Measurements from ENCODE around the gene UFSP1. TPM values are rescaled to one million over a fixed set of nuclear protein-coding genes. Genes with fewer than 3 reads are reported as not detected.
A peak's percentile ranks its signal among the peaks of the same experiment; 100 is the strongest.

The UFSP1 gene
- total and polyA plus RNA-seq, 10 of the 15 experiments (the other 5 are each of a cell fraction or from before 2014, with no cell fraction given): 0.14 to 10.6 (median 2.8) TPM

DNA sequence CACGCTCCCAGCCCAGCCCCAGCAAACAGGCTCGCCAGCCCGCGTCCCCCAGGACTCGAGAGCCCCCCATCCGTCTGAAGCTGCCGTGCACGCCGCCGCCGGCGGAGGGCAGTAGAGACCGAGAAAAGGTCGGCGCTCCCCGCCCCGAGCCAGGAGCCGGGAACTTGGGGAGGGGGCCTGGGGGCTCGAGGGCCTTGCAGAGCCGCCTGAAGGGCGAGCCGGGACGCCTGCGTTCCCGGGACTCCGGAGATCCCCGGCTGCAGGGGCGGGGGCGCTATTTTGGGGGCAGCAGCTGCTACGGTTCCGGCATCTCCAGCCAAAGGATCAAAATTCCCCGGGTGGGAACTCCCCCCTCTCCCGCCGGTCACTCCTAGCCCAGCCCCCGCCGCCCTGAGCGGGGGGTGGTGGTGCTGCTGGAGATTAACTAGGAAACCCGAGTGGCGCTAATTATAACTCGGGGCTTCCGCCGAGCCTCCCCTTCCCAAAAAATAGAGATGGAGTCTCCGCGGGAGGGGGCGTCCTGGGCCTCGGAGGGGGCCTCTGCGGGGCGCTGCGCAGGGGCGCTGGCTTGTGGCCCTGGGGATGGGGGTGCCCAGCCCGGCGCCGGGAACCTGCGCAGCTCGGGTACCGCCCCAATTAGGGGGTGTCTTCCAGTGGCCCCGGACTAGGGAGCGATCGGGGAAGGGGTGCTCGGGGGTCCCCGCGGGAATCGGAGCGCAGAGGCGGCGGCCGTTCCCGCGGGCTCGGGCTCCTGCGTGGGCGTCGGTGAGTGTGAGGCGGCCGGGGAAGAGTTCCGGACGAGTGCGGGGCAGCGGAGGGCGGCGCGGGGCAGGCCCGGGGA lies 5.6 kb upstream of the UFSP1 start (continued):
- TF ChIP-seq, protein P1, sequence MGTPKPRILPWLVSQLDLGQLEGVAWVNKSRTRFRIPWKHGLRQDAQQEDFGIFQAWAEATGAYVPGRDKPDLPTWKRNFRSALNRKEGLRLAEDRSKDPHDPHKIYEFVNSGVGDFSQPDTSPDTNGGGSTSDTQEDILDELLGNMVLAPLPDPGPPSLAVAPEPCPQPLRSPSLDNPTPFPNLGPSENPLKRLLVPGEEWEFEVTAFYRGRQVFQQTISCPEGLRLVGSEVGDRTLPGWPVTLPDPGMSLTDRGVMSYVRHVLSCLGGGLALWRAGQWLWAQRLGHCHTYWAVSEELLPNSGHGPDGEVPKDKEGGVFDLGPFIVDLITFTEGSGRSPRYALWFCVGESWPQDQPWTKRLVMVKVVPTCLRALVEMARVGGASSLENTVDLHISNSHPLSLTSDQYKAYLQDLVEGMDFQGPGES (IDR thresholded peaks at IDR 0.05): no peak
- TF ChIP-seq, protein P2, sequence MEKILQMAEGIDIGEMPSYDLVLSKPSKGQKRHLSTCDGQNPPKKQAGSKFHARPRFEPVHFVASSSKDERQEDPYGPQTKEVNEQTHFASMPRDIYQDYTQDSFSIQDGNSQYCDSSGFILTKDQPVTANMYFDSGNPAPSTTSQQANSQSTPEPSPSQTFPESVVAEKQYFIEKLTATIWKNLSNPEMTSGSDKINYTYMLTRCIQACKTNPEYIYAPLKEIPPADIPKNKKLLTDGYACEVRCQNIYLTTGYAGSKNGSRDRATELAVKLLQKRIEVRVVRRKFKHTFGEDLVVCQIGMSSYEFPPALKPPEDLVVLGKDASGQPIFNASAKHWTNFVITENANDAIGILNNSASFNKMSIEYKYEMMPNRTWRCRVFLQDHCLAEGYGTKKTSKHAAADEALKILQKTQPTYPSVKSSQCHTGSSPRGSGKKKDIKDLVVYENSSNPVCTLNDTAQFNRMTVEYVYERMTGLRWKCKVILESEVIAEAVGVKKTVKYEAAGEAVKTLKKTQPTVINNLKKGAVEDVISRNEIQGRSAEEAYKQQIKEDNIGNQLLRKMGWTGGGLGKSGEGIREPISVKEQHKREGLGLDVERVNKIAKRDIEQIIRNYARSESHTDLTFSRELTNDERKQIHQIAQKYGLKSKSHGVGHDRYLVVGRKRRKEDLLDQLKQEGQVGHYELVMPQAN (conservative IDR thresholded peaks at IDR 0.05): no peak
- peak; percentile 51 for TF ChIP-seq MEF2B (IDR thresholded peaks at IDR 0.05; ENCODE audit: partially characterized antibody, poor library complexity, severe bottlenecking)
- no peak for TF ChIP-seq RBBP5 (conservative IDR thresholded peaks at IDR 0.05)
- no peak for TF ChIP-seq ASH2L (IDR thresholded peaks at IDR 0.05; ENCODE audit: borderline replicate concordance, low read depth)
- TF ChIP-seq MXI1 (IDR thresholded peaks at IDR 0.05; ENCODE audit: low read depth, low read length): no peak
- no peak for TF ChIP-seq SP1 (IDR thresholded peaks at IDR 0.05; ENCODE audit: low read depth, low read length)
- no peak for TF ChIP-seq CEBPB (IDR thresholded peaks at IDR 0.05; ENCODE audit: borderline replicate concordance in 1 of 2, low read depth in 2 of 2, low read length in 2 of 2)
- no peak for TF ChIP-seq MEF2A (IDR thresholded peaks at IDR 0.05; ENCODE audit: insufficient read depth, low read depth, low read length)
- TF ChIP-seq, protein P3, sequence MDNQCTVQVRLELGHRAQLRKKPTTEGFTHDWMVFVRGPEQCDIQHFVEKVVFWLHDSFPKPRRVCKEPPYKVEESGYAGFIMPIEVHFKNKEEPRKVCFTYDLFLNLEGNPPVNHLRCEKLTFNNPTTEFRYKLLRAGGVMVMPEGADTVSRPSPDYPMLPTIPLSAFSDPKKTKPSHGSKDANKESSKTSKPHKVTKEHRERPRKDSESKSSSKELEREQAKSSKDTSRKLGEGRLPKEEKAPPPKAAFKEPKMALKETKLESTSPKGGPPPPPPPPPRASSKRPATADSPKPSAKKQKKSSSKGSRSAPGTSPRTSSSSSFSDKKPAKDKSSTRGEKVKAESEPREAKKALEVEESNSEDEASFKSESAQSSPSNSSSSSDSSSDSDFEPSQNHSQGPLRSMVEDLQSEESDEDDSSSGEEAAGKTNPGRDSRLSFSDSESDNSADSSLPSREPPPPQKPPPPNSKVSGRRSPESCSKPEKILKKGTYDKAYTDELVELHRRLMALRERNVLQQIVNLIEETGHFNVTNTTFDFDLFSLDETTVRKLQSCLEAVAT (IDR thresholded peaks at IDR 0.05): no peak
- no peak for TF ChIP-seq MTA3 (IDR thresholded peaks at IDR 0.05; ENCODE audit: borderline replicate concordance, low read length)
- TF ChIP-seq, protein P4, sequence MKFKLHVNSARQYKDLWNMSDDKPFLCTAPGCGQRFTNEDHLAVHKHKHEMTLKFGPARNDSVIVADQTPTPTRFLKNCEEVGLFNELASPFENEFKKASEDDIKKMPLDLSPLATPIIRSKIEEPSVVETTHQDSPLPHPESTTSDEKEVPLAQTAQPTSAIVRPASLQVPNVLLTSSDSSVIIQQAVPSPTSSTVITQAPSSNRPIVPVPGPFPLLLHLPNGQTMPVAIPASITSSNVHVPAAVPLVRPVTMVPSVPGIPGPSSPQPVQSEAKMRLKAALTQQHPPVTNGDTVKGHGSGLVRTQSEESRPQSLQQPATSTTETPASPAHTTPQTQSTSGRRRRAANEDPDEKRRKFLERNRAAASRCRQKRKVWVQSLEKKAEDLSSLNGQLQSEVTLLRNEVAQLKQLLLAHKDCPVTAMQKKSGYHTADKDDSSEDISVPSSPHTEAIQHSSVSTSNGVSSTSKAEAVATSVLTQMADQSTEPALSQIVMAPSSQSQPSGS (IDR thresholded peaks at IDR 0.05; ENCODE audit: low read length): no peak
- TF ChIP-seq NFYB (IDR thresholded peaks at IDR 0.05; ENCODE audit: insufficient read depth, low read depth, low read length): no peak
- TF ChIP-seq, protein P5, sequence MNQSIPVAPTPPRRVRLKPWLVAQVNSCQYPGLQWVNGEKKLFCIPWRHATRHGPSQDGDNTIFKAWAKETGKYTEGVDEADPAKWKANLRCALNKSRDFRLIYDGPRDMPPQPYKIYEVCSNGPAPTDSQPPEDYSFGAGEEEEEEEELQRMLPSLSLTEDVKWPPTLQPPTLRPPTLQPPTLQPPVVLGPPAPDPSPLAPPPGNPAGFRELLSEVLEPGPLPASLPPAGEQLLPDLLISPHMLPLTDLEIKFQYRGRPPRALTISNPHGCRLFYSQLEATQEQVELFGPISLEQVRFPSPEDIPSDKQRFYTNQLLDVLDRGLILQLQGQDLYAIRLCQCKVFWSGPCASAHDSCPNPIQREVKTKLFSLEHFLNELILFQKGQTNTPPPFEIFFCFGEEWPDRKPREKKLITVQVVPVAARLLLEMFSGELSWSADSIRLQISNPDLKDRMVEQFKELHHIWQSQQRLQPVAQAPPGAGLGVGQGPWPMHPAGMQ (IDR thresholded peaks at IDR 0.05; ENCODE audit: borderline replicate concordance): no peak
- TF ChIP-seq, protein P6, sequence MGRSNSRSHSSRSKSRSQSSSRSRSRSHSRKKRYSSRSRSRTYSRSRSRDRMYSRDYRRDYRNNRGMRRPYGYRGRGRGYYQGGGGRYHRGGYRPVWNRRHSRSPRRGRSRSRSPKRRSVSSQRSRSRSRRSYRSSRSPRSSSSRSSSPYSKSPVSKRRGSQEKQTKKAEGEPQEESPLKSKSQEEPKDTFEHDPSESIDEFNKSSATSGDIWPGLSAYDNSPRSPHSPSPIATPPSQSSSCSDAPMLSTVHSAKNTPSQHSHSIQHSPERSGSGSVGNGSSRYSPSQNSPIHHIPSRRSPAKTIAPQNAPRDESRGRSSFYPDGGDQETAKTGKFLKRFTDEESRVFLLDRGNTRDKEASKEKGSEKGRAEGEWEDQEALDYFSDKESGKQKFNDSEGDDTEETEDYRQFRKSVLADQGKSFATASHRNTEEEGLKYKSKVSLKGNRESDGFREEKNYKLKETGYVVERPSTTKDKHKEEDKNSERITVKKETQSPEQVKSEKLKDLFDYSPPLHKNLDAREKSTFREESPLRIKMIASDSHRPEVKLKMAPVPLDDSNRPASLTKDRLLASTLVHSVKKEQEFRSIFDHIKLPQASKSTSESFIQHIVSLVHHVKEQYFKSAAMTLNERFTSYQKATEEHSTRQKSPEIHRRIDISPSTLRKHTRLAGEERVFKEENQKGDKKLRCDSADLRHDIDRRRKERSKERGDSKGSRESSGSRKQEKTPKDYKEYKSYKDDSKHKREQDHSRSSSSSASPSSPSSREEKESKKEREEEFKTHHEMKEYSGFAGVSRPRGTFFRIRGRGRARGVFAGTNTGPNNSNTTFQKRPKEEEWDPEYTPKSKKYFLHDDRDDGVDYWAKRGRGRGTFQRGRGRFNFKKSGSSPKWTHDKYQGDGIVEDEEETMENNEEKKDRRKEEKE (IDR thresholded peaks at IDR 0.05): no peak
- TF ChIP-seq HDAC6 (IDR thresholded peaks at IDR 0.05; ENCODE audit: unreplicated experiment): no peak
- TF ChIP-seq RB1 (IDR thresholded peaks at IDR 0.05; ENCODE audit: borderline replicate concordance): no peak
